Activated T-cell treated with anti-CD3 and anti-CD28 coated beads, Interleukin-2, amount 50 U/mL, for 4 hours (primary cell): ENCODE results near the gene SLC22A14. TPM values are rescaled to one million over a fixed set of nuclear protein-coding genes. Genes with fewer than 3 reads are reported as not detected.
"Not testable (repeated sequence)": the region's sequence is repeated elsewhere in the genome, so short reads cannot be mapped to it uniquely, and the experiment has no call there.

Experiments used
- ATAC-seq, 2 donors: fragments of 200-7000 bp; cut with Tn5 transposase; one replicate each; pipeline ENCODE4 v1.10.0; 2021
- DNase-seq: peaks from one replicate; pipeline ENCODE4 v3.0.0-alpha.2; 2020
- H3K27me3 Mint-ChIP-seq: one replicate; pipeline ENCODE4 v1.8.0; 2021; ENCODE audit warnings: low read depth, mixed read lengths
- H3K36me3 Mint-ChIP-seq: one replicate; pipeline ENCODE4 v1.8.0; 2022; ENCODE audit warnings: mixed read lengths; ENCODE audit not compliant: insufficient read depth
- H3K4me1 Mint-ChIP-seq: one replicate; pipeline ENCODE4 v1.8.0; 2021; ENCODE audit warnings: low read depth, mixed read lengths
- H3K4me3 Mint-ChIP-seq: one replicate; pipeline ENCODE4 v1.8.0; 2021; ENCODE audit warnings: mild to moderate bottlenecking, moderate library complexity, mixed read lengths
- H3K9me3 Mint-ChIP-seq: one replicate; pipeline ENCODE4 v1.8.0; 2021; ENCODE audit warnings: mixed read lengths
- total RNA-seq, 3 donors: library from RNA; stranded (reverse); gene quantifications; one replicate each; pipeline ENCODE4 v1.2.1, GENCODE V29; 2021

SLC22A14 gene
- total RNA-seq, 3 donors from 2014 or later, result not detected

GRCh38 chr3:38283810-38284755 is 2.0 kb downstream of the SLC22A14 start:
- no peak for ATAC-seq
- Mint-ChIP-seq H3K4me3 (no peak overlapping the region), H3K27me3 (no peaks in the 10 kb centered on the region), H3K36me3 (no peaks in the 10 kb centered on the region), H3K4me1 (no peaks in the 10 kb centered on the region), H3K9me3 (no peaks in the 10 kb centered on the region)
- no peak for DNase-seq

DNA sequence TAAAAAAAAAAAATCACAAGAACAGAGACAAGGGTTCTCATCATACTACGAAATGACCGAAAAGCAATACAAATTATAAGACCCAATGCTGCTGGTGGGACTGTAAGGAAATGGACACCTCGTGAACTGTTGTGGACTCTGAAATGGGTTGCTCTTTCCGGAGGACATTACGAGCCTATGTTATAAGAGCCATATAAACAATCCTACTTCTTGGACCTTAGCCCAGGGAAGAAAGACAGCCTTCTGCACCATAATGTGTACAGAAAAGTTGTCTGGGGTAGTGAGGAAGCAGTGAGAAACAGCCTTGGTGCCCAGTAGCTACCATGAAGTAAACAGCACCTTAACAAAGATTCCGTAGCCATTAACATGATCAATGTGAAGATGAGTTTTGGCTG is 2.7 kb downstream of the SLC22A14 start:
- H3K9me3 Mint-ChIP-seq, result no peaks in the 10 kb centered on the region
- no peaks in the 10 kb centered on the region for H3K4me1 Mint-ChIP-seq
- no peak for DNase-seq
- no peak overlapping the region for H3K4me3 Mint-ChIP-seq
- H3K36me3 Mint-ChIP-seq, result no peaks in the 10 kb centered on the region
- no peak for ATAC-seq
- no peaks in the 10 kb centered on the region for H3K27me3 Mint-ChIP-seq

DNA sequence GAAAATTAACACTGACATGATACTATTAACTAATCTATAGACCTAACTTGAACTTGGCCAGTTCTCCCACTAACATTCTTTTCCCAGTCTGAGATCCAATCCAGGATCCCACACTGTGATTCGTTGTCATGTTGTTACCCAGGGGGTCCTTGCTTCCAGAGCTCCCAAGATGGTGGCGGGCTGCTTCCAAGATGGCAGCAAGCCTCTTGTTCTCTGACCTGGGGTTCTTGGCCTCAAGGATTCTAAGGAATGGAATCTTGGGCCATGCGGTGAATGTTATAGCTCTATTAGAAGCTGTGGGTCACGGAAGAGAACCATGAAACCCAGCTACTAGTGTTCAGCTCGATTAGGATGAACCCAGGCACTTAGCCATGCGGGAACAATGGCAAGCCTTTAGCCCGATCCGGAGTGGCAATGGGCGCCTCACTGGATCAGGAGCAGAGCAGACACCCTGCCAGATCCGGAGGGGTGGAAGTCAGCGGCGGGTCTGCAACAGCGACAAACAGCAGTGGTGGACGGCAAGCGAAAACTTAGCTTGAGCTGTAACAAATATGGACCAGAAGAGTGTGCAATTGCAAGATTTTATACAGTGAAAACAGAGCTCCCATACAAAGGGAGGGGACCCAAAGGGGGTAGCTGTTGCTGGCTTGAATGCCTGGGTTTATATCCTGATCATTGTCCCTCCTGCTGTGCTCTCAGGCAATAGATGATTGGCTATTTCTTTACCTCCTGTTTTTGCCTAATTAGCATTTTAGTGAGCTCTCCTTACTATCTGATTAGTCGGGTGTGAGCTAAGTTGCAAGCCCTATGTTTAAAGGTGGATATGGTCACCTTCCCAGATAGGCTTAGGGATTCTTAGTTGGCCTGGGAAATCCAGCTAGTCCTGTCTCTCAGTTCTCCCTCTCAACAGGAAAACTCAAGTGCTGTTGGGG is 7.5 kb downstream of the SLC22A14 start:
- not testable (repeated sequence) for DNase-seq, H3K4me3 Mint-ChIP-seq, ATAC-seq, H3K27me3 Mint-ChIP-seq, H3K4me1 Mint-ChIP-seq, H3K36me3 Mint-ChIP-seq, H3K9me3 Mint-ChIP-seq

- not testable (repeated sequence) for H3K4me1 Mint-ChIP-seq, H3K36me3 Mint-ChIP-seq, H3K27me3 Mint-ChIP-seq, ATAC-seq, DNase-seq, H3K4me3 Mint-ChIP-seq, H3K9me3 Mint-ChIP-seq
Measured at GRCh38 chr3:38297053-38297452, 15.0 kb downstream of the SLC22A14 start.

DNA sequence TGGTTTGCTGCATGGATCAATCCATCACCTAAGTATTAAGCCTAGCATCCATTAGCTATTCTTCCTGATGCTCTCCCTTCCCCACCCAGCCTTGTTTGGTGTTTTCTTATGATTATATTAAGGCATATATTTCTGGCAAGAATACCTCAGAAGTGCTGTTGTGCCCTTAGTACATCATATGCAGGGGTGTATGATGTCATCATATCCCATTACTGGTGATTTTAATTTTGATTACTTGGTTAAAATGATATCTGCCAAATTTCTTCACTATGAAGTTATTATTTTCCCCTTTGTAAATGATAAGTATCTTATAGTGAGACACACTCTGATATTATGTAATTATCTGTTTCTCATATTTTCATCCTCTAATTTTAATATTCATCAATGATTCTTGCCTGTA is 15.4 kb downstream of the SLC22A14 start:
- DNase-seq (no peak), ATAC-seq (no peak)
- Mint-ChIP-seq H3K9me3 (no peaks in the 10 kb centered on the region), H3K4me1 (no peaks in the 10 kb centered on the region), H3K36me3 (no peaks in the 10 kb centered on the region), H3K27me3 (peaks cover 8% of the 10 kb centered on the region), H3K4me3 (no peak overlapping the region)

DNA sequence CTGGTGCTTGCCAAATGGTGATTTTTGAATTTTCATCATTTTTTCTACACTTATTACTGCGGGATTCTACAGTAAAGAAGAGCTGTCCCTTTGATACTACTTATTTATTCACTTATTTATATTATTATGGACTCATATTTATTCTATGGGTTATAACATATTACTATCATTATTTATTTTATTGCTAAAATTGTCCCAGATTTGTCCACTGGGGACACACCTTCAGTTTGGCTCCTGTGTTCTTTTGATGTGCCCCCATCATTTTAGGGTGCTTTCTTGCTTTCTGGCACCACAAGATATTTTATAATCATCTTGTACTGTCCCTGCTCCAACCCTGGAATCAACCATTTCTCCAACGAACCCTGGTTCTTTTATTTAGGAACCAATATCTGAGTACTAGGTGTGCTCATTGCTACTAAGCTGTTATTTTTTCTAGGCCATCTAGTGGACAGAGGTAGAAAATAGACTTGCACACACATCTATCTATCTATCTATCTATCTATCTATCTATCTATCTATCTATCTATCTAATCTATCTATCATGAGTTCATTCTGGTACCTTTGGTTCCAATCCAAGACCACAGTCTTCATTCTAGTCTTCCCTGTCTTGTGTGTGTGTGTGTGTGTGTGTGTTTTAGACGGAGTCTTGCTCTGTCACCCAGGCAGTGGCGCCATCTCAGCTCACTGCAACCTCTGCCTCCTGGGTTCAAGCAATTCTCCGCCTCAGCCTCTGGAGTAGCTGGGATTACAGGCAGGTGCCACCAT is 16.0 kb downstream of the SLC22A14 start:
- DNase-seq (no peak), ATAC-seq (no peak)
- no peaks in the 10 kb centered on the region for H3K36me3 Mint-ChIP-seq
- no peak overlapping the region for H3K4me3 Mint-ChIP-seq
- H3K27me3 Mint-ChIP-seq, result peaks cover 8% of the 10 kb centered on the region
- H3K4me1 Mint-ChIP-seq, result no peaks in the 10 kb centered on the region
- H3K9me3 Mint-ChIP-seq, result no peaks in the 10 kb centered on the region

- H3K27me3 Mint-ChIP-seq, result no peaks in the 10 kb centered on the region
- ATAC-seq, result no peak
- no peak overlapping the region for H3K4me3 Mint-ChIP-seq
- no peaks in the 10 kb centered on the region for H3K9me3 Mint-ChIP-seq
- H3K36me3 Mint-ChIP-seq, result no peaks in the 10 kb centered on the region
- H3K4me1 Mint-ChIP-seq, result no peaks in the 10 kb centered on the region
- no peak for DNase-seq
Measured at GRCh38 chr3:38306941-38307340, 24.8 kb downstream of the SLC22A14 start.

- peaks cover 3% of the 10 kb centered on the region for H3K27me3 Mint-ChIP-seq
- no peak overlapping the region for H3K4me3 Mint-ChIP-seq
- H3K9me3 Mint-ChIP-seq, result no peaks in the 10 kb centered on the region
- DNase-seq (no peak), ATAC-seq (no peak)
- H3K4me1 Mint-ChIP-seq, result no peaks in the 10 kb centered on the region
- H3K36me3 Mint-ChIP-seq, result no peaks in the 10 kb centered on the region
Measured at GRCh38 chr3:38307599-38307998, 25.5 kb downstream of the SLC22A14 start.

GRCh38 chr3:38308456-38308855 is 26.4 kb downstream of the SLC22A14 start:
- H3K4me3 Mint-ChIP-seq, result no peak overlapping the region
- no peak for ATAC-seq
- H3K4me1 Mint-ChIP-seq, result no peaks in the 10 kb centered on the region

DNA sequence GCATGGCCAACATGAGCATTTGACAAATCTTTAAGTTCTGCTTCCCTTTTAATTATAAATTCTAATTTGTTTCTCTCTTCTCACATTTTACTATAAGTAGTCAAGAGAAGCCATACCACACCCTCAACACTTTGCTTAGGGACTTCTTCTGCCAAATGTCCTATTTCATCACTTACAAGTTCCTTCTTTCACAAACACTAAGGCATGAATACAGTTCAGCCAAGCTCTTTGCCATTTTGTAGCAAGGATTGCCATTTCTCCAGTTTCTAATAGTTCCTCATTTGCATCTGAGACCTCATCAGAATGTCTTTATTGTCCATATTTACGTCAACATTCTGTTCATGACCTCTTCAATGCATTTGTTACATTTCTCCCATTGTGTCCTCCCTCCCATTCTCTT is 29.4 kb downstream of the SLC22A14 start:
- Mint-ChIP-seq H3K36me3 (no peaks in the 10 kb centered on the region), H3K27me3 (peaks cover 3% of the 10 kb centered on the region), H3K4me3 (no peak overlapping the region)

More at GRCh38 chr3:38308456-38308855, 26.4 kb downstream of the SLC22A14 start:
- Mint-ChIP-seq H3K36me3 (no peaks in the 10 kb centered on the region), H3K9me3 (no peaks in the 10 kb centered on the region), H3K27me3 (peaks cover 3% of the 10 kb centered on the region)
- DNase-seq, result no peak

DNA sequence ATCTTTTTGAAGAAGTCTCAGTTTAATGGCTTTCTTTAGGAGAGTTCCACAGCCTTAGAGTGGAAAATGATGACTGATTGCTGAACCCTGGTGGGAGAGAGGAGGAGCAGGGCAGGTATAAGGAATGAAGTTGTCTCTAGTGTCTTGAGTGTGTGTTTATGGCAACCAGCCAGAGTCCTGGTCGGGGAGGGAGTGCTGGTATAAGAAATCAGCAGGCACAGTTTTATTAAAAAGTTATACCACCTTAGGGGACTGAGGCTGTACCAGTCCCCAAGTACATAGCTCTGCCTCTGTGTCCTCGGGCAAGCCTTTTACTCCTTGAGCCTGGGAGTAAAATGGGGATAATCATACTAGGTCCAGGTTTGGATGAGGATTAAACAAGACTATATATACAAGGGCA is 29.8 kb downstream of the SLC22A14 start:
- H3K4me1 Mint-ChIP-seq, result no peaks in the 10 kb centered on the region
- DNase-seq (no peak), ATAC-seq (no peak)
- peaks cover 3% of the 10 kb centered on the region for H3K27me3 Mint-ChIP-seq
- H3K36me3 Mint-ChIP-seq, result no peaks in the 10 kb centered on the region
- H3K4me3 Mint-ChIP-seq, result no peak overlapping the region
- H3K9me3 Mint-ChIP-seq, result no peaks in the 10 kb centered on the region

More for the DNA sequence above, 29.4 kb downstream of the SLC22A14 start:
- Mint-ChIP-seq H3K4me1 (no peaks in the 10 kb centered on the region), H3K9me3 (no peaks in the 10 kb centered on the region)
- ATAC-seq (no peak), DNase-seq (no peak)

DNA sequence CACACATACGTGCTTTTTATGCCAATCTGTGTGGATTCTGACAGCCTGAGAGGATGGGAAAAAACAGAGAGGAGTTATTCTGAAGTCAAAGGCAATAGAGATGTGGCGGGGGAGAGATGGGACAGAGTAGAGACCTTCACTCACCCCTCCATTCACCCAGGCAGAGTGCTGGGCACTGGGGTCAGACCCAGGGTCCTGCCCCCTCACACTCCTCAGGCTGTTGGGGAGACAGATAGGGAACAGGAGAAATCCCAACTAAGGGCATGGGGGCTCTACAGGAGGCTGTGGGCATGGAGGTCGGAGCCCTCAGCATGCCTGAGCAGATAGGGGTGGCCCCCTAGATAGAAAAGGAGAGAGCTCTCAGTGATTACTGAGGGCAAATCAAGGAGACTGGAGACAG is 30.3 kb downstream of the SLC22A14 start:
- H3K4me1 Mint-ChIP-seq, result no peaks in the 10 kb centered on the region
- H3K9me3 Mint-ChIP-seq, result no peaks in the 10 kb centered on the region
- ATAC-seq (no peak), DNase-seq (no peak)
- H3K36me3 Mint-ChIP-seq, result no peaks in the 10 kb centered on the region
- H3K27me3 Mint-ChIP-seq, result peaks cover 3% of the 10 kb centered on the region
- no peak overlapping the region for H3K4me3 Mint-ChIP-seq

DNA sequence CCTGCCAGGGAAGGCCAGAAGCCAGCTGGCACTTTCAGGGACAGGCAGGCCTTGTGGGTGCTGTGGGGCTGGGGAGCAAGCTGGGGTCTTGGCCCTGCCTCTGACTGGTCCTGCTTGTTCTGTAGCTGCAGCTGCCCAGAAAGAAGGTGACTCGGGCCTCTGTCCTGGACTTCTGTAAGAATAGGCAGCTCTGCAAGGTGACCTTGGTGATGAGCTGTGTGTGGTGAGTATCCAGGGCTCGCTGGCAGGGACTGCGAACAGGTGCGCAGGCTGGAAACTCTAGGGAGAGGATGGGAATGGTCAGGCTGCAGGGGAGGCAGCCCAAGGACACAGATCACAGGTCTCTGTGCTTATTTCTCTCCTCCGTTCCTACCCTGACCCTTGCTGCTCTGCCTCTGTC is 31.2 kb downstream of the SLC22A14 start:
- H3K4me1 Mint-ChIP-seq, result no peaks in the 10 kb centered on the region
- H3K4me3 Mint-ChIP-seq, result no peak overlapping the region
- ATAC-seq (no peak), DNase-seq (no peak)
- no peaks in the 10 kb centered on the region for H3K36me3 Mint-ChIP-seq
- no peaks in the 10 kb centered on the region for H3K9me3 Mint-ChIP-seq
- peaks cover 3% of the 10 kb centered on the region for H3K27me3 Mint-ChIP-seq

DNA sequence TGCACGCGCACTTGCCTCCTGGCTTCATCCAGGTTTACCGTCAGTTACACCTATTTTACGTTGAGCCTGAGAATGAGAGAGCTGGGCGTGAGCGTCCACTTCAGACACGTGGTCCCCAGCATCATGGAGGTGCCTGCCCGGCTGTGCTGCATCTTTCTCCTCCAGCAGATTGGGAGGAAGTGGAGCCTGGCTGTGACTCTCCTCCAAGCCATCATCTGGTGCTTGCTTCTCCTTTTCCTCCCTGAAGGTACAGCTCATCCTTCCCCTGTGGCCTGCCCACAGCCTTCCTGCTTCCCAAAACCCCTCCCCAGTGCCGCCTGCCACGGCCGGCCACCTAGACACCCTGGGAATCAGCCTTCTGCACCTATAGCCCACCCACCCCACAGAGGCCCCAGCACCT is 31.6 kb downstream of the SLC22A14 start:
- DNase-seq, result no peak
- H3K9me3 Mint-ChIP-seq, result no peaks in the 10 kb centered on the region
- no peaks in the 10 kb centered on the region for H3K4me1 Mint-ChIP-seq
- H3K36me3 Mint-ChIP-seq, result no peaks in the 10 kb centered on the region
- no peak overlapping the region for H3K4me3 Mint-ChIP-seq
- ATAC-seq, result no peak
- H3K27me3 Mint-ChIP-seq, result peaks cover 3% of the 10 kb centered on the region
